NCI-H146 treated with DMSO at 0.1 percent for 48 hours (cell line): ENCODE data around the gene REEP2.

Experiments
- DNase-seq: peaks from one replicate; lab custom pipeline; 2025; ENCODE audit not compliant: unreplicated experiment; lab: John Stamatoyannopoulos, UW

Gene REEP2

GRCh38 chr5:138495351-138495750 is 56.5 kb downstream of the REEP2 start:
- no peak for DNase-seq
